Measurements from ENCODE around the gene HENMT1.

Gene HENMT1

DNA sequence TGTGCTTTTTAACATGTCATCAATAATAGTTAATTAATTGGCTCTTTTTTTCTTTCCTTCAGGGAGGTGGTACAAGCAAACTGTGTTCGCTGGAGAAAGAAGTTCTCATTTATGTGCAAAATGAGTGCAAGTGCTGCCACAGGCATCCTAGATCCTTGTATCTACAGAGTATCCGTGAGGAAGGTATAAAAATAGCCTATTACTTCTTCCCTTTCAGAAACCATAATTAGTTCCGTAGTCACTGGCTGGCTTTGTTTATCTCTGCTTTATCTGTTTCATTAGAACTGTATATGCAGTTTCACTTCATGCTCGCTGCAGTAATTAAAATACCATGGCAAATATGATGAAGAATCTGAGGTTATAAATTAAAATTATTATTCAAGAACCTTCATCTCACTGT is 60.4 kb downstream of the HENMT1 start:
- TF ChIP-seq ZNF175 (tag by site-specific recombination; IDR thresholded peaks at IDR 0.05) = no peak
- no peak for TF ChIP-seq SCRT2 (tag by site-specific recombination; IDR thresholded peaks at IDR 0.05)
- no peak for TF ChIP-seq GLIS2 (tag by site-specific recombination; IDR thresholded peaks at IDR 0.05)
- TF ChIP-seq ZNF19 (tag by site-specific recombination; IDR thresholded peaks at IDR 0.05; ENCODE audit: low read depth) = no peak
- no peak for TF ChIP-seq ZNF23 (tag by site-specific recombination; IDR thresholded peaks at IDR 0.05; ENCODE audit: borderline replicate concordance)
- TF ChIP-seq ZNF624 (tag by site-specific recombination; IDR thresholded peaks at IDR 0.05) = no peak
- no peak for TF ChIP-seq ZNF2 (tag by site-specific recombination; IDR thresholded peaks at IDR 0.05)
- TF ChIP-seq ZNF10 (tag by site-specific recombination; IDR thresholded peaks at IDR 0.05) = no peak
- TF ChIP-seq ZIC2 (tag by site-specific recombination; IDR thresholded peaks at IDR 0.05) = no peak
- no peak for TF ChIP-seq MEIS1 (CRISPR knock-in tag; IDR thresholded peaks at IDR 0.05; ENCODE audit: borderline replicate concordance)
- TF ChIP-seq ZFP3 (tag by site-specific recombination; IDR thresholded peaks at IDR 0.05; ENCODE audit: low read depth) = no peak
- TF ChIP-seq, protein P1, sequence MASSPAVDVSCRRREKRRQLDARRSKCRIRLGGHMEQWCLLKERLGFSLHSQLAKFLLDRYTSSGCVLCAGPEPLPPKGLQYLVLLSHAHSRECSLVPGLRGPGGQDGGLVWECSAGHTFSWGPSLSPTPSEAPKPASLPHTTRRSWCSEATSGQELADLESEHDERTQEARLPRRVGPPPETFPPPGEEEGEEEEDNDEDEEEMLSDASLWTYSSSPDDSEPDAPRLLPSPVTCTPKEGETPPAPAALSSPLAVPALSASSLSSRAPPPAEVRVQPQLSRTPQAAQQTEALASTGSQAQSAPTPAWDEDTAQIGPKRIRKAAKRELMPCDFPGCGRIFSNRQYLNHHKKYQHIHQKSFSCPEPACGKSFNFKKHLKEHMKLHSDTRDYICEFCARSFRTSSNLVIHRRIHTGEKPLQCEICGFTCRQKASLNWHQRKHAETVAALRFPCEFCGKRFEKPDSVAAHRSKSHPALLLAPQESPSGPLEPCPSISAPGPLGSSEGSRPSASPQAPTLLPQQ (tag by site-specific recombination; IDR thresholded peaks at IDR 0.05) = no peak
- TF ChIP-seq, protein P2, sequence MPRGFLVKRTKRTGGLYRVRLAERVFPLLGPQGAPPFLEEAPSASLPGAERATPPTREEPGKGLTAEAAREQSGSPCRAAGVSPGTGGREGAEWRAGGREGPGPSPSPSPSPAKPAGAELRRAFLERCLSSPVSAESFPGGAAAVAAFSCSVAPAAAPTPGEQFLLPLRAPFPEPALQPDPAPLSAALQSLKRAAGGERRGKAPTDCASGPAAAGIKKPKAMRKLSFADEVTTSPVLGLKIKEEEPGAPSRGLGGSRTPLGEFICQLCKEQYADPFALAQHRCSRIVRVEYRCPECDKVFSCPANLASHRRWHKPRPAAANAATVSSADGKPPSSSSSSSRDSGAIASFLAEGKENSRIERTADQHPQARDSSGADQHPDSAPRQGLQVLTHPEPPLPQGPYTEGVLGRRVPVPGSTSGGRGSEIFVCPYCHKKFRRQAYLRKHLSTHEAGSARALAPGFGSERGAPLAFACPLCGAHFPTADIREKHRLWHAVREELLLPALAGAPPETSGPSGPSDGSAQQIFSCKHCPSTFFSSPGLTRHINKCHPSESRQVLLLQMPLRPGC (tag by site-specific recombination; IDR thresholded peaks at IDR 0.05) = no peak
- no peak for TF ChIP-seq KLF1 (tag by site-specific recombination; IDR thresholded peaks at IDR 0.05)
- TF ChIP-seq ZNF473 (tag by site-specific recombination; IDR thresholded peaks at IDR 0.05) = no peak
- TF ChIP-seq ZSCAN30 (tag by site-specific recombination; IDR thresholded peaks at IDR 0.05) = no peak
- no peak for TF ChIP-seq OVOL3 (tag by site-specific recombination; IDR thresholded peaks at IDR 0.05)
- no peak for TF ChIP-seq ZNF311 (tag by site-specific recombination; IDR thresholded peaks at IDR 0.05; ENCODE audit: borderline replicate concordance)
- no peak for TF ChIP-seq ZNF221 (tag by site-specific recombination; IDR thresholded peaks at IDR 0.05; ENCODE audit: borderline replicate concordance)
- Histone ChIP-seq H3K9me3 (ENCODE audit: control insufficient read depth, insufficient read depth, low read depth, low read length) (no peaks in the 10 kb centered on the region), H3K36me3 (ENCODE audit: control insufficient read depth in 2 of 2, insufficient read depth in 1 of 2, low read length in 2 of 2) (peaks cover 0 to 21% of the 10 kb centered on the region in 2 experiments; a peak in 1 of 3 replicates), H3K4me1 (ENCODE audit: control insufficient read depth, insufficient read depth, low read length) (peaks cover 2% of the 10 kb centered on the region; the same call in 1 of the 2 replicates), H3K27ac (ENCODE audit: extremely low read depth, low read depth, low read length) (no peak overlapping the region), H3K4me3 (ENCODE audit: low read depth, low read length) (no peak overlapping the region)
- ChIA-PET POLR2A (no interaction called here), CTCF (no interaction called here)

DNA sequence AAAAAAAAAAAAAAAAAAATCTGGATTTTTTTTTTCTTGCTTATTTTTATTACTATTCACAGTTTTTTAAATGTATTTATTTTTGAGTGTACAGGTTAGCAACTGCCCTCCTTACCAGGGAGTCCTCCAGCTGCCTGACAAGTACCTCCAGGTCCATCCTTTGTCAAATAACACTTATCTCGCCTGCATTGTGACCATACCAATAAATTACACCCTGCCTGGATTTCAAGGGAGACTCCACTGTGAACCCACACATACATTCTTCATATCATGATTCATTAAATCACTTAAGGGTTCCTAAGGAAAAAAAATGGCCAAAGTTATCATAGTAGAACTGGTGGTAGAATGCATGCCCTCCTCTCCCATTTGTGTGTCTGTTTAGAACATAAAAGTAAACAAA is 62.6 kb downstream of the HENMT1 start:
- peaks cover 0 to 17% of the 10 kb centered on the region in 2 experiments; a peak in 1 of 3 replicates for H3K36me3 ChIP-seq (ENCODE audit: control insufficient read depth in 2 of 2, insufficient read depth in 1 of 2, low read length in 2 of 2)
- peaks cover 2% of the 10 kb centered on the region; the same call in 1 of the 2 replicates for H3K4me1 ChIP-seq (ENCODE audit: control insufficient read depth, insufficient read depth, low read length)
- H3K4me3 ChIP-seq (ENCODE audit: low read depth, low read length) = no peak overlapping the region
- ChIA-PET POLR2A (no interaction called here), CTCF (no interaction called here)
- TF ChIP-seq ZNF747 (tag by site-specific recombination; IDR thresholded peaks at IDR 0.05) = no peak
- TF ChIP-seq, protein P3, sequence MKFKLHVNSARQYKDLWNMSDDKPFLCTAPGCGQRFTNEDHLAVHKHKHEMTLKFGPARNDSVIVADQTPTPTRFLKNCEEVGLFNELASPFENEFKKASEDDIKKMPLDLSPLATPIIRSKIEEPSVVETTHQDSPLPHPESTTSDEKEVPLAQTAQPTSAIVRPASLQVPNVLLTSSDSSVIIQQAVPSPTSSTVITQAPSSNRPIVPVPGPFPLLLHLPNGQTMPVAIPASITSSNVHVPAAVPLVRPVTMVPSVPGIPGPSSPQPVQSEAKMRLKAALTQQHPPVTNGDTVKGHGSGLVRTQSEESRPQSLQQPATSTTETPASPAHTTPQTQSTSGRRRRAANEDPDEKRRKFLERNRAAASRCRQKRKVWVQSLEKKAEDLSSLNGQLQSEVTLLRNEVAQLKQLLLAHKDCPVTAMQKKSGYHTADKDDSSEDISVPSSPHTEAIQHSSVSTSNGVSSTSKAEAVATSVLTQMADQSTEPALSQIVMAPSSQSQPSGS (tag by site-specific recombination; IDR thresholded peaks at IDR 0.05; ENCODE audit: low read depth) = no peak
- TF ChIP-seq ZNF510 (tag by site-specific recombination; IDR thresholded peaks at IDR 0.05; ENCODE audit: insufficient replicate concordance) = no peak
- no peak for TF ChIP-seq WT1 (tag by site-specific recombination; IDR thresholded peaks at IDR 0.05)
- TF ChIP-seq, protein P4, sequence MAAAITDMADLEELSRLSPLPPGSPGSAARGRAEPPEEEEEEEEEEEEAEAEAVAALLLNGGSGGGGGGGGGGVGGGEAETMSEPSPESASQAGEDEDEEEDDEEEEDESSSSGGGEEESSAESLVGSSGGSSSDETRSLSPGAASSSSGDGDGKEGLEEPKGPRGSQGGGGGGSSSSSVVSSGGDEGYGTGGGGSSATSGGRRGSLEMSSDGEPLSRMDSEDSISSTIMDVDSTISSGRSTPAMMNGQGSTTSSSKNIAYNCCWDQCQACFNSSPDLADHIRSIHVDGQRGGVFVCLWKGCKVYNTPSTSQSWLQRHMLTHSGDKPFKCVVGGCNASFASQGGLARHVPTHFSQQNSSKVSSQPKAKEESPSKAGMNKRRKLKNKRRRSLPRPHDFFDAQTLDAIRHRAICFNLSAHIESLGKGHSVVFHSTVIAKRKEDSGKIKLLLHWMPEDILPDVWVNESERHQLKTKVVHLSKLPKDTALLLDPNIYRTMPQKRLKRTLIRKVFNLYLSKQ (tag by site-specific recombination; IDR thresholded peaks at IDR 0.05; ENCODE audit: borderline replicate concordance) = no peak
- TF ChIP-seq ZNF266 (tag by site-specific recombination; IDR thresholded peaks at IDR 0.05; ENCODE audit: low read depth) = no peak
- TF ChIP-seq ZIC2 (tag by site-specific recombination; IDR thresholded peaks at IDR 0.05) = no peak
- H3K27ac ChIP-seq (ENCODE audit: extremely low read depth, low read depth, low read length) = no peak overlapping the region
- H3K9me3 ChIP-seq (ENCODE audit: control insufficient read depth, insufficient read depth, low read depth, low read length) = no peaks in the 10 kb centered on the region

Measured in HEK293 (cell line).